ENCODE data around the gene TMEM87A. TPM values are rescaled to one million over a fixed set of nuclear protein-coding genes. Genes with fewer than 3 reads are reported as not detected.

The TMEM87A gene
- polyA plus RNA-seq, 2 donors: 23.9 to 39.6 TPM

DNA sequence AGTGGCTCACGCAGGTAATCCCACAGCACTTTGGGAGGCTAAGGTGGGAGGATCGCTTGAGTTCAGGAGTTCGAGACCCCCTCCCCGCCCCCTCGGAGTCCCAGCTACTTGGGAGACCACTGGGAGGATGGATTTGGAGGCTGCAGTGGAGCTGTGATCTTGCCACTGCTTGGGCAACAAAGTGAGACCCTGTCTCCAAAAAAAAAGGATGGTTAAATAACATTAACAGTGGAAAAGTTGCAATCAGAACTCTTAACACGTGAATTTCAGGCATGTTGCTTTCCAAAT, 1.4 kb upstream of the TMEM87A start:
- Histone ChIP-seq H3K36me3 (ENCODE audit: control insufficient read depth in 2 of 2, insufficient read depth in 2 of 2, low read length in 1 of 2) (peaks cover 0 to 2% of the 10 kb centered on the region in 2 donors), H3K27ac (ENCODE audit: low read depth in 2 of 2, low read length in 1 of 2) (peak overlapping the region; percentile 98 to 100), H3K4me1 (ENCODE audit: control insufficient read depth in 2 of 2, insufficient read depth in 2 of 2, low read length in 1 of 2) (no peaks in the 10 kb centered on the region), H3K4me3 (ENCODE audit: low read depth in 1 of 2, low read length in 2 of 2) (peak overlapping the region; percentile 74 to 93), H3K9me3 (ENCODE audit: control insufficient read depth in 2 of 2, insufficient read depth in 1 of 2, low read depth in 1 of 2, low read length in 1 of 2) (no peaks in the 10 kb centered on the region), H3K27me3 (ENCODE audit: control insufficient read depth in 1 of 2, insufficient read depth in 2 of 2, low read length in 2 of 2) (no peaks in the 10 kb centered on the region)
- 40 to 47% methylated on average over 6 of the region's 6 CpGs for WGBS, 2 donors

DNA sequence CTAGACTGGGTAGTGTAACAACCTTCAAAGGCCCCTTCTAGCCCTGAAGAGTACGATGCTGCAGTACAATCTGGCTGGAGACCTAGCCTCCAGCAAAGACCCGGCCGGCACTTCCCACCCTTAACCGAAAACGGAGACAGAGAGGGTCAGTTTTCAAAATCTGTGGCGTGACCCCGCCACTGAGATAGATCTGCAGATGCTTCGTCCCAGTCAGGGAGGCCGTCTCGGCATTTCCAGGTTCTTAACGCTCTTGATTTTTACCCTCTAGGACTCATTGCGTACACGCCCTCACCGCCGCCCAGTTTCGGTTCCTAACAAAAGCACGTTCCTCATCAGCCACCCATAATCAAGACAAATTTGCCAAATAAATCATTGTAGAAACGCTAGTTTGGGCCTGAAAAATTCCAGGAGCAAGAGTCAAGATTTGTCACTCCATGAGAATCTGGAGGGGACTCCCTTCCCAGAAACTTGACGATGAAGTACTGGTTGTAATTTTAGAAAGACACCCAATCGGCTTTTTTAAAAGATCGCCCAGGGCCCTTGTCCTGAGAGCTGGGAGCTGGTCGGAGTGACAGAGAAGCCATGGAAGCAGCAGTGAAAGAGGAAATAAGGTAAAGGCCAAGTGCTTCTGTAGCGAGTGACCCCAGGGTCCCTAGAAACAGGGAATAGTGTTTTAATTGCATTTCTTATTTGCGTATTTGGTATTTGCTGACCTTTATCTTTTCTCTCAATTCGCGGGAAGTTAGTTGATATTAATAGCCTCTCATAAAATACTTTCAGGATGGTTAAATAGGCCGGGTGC, 868 bp upstream of the TMEM87A start:
- Histone ChIP-seq H3K27ac (ENCODE audit: low read depth in 2 of 2, low read length in 1 of 2) (peak overlapping the region; percentile 98 to 100), H3K4me3 (ENCODE audit: low read depth in 1 of 2, low read length in 2 of 2) (peak overlapping the region; percentile 74 to 93), H3K9me3 (ENCODE audit: control insufficient read depth in 2 of 2, insufficient read depth in 1 of 2, low read depth in 1 of 2, low read length in 1 of 2) (no peaks in the 10 kb centered on the region), H3K36me3 (ENCODE audit: control insufficient read depth in 2 of 2, insufficient read depth in 2 of 2, low read length in 1 of 2) (peaks cover 0 to 2% of the 10 kb centered on the region in 2 donors), H3K27me3 (ENCODE audit: control insufficient read depth in 1 of 2, insufficient read depth in 2 of 2, low read length in 2 of 2) (no peaks in the 10 kb centered on the region), H3K4me1 (ENCODE audit: control insufficient read depth in 2 of 2, insufficient read depth in 2 of 2, low read length in 1 of 2) (no peaks in the 10 kb centered on the region)
- 3% methylated on average over 27 of the region's 27 CpGs for WGBS, 2 donors

DNA sequence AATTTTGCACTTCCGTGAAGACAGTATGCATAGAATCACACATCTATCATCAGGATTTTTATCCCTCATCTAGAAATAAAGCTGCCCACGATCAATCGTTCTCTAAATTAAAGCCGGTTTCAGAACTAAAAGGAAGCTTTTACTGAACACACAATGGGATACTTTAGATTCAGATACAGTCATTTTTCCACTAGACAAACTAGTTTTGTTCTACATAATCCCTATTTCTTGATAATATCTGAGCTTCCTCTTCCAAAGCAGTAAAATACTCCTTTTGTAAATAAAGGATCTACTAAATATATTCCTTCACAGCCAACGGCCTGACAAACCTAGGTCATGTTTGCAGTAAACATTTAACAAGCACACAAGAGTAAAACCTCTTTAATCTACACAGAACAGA, 2.2 kb downstream of the TMEM87A start:
- H3K27ac ChIP-seq (ENCODE audit: low read depth in 2 of 2, low read length in 1 of 2): peak overlapping the region in 1 of 2 donors; percentile 53
- no peaks in the 10 kb centered on the region for H3K9me3 ChIP-seq (ENCODE audit: control insufficient read depth in 2 of 2, insufficient read depth in 1 of 2, low read depth in 1 of 2, low read length in 1 of 2)
- H3K27me3 ChIP-seq (ENCODE audit: control insufficient read depth in 1 of 2, insufficient read depth in 2 of 2, low read length in 2 of 2): no peaks in the 10 kb centered on the region
- 40 to 41% methylated on average over 5 of the region's 5 CpGs for WGBS, 2 donors
- peak overlapping the region in 1 of 2 donors; percentile 22 for H3K4me3 ChIP-seq (ENCODE audit: low read depth in 1 of 2, low read length in 2 of 2)
- H3K36me3 ChIP-seq (ENCODE audit: control insufficient read depth in 2 of 2, insufficient read depth in 2 of 2, low read length in 1 of 2): no peaks in the 10 kb centered on the region
- no peaks in the 10 kb centered on the region for H3K4me1 ChIP-seq (ENCODE audit: control insufficient read depth in 2 of 2, insufficient read depth in 2 of 2, low read length in 1 of 2)

DNA sequence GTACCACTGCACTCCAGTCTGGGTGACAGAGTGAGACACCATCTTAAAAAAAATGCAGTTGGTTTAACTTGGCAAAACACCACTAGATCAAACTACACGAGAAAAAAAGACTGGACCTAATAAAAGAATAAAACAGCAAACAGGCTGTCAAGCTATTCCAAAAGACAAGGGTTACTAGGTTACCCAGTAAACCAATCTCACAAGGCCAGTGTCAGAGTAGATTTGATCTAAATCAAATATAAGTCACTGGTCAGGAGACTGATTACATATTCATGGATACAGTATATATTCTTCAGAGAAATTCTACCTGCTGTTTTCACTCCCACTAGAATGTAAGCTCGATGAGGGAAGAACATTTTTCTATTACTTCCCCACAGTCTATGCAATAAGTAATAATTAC, 2.7 kb downstream of the TMEM87A start:
- Histone ChIP-seq H3K4me1 (ENCODE audit: control insufficient read depth in 2 of 2, insufficient read depth in 2 of 2, low read length in 1 of 2) (no peaks in the 10 kb centered on the region), H3K27me3 (ENCODE audit: control insufficient read depth in 1 of 2, insufficient read depth in 2 of 2, low read length in 2 of 2) (no peaks in the 10 kb centered on the region), H3K4me3 (ENCODE audit: low read depth in 1 of 2, low read length in 2 of 2) (peak overlapping the region in 1 of 2 donors; percentile 22), H3K27ac (ENCODE audit: low read depth in 2 of 2, low read length in 1 of 2) (no peak overlapping the region), H3K36me3 (ENCODE audit: control insufficient read depth in 2 of 2, insufficient read depth in 2 of 2, low read length in 1 of 2) (no peaks in the 10 kb centered on the region), H3K9me3 (ENCODE audit: control insufficient read depth in 2 of 2, insufficient read depth in 1 of 2, low read depth in 1 of 2, low read length in 1 of 2) (no peaks in the 10 kb centered on the region)
- WGBS, 2 donors: 38 to 45% methylated on average over 2 of the region's 2 CpGs

DNA sequence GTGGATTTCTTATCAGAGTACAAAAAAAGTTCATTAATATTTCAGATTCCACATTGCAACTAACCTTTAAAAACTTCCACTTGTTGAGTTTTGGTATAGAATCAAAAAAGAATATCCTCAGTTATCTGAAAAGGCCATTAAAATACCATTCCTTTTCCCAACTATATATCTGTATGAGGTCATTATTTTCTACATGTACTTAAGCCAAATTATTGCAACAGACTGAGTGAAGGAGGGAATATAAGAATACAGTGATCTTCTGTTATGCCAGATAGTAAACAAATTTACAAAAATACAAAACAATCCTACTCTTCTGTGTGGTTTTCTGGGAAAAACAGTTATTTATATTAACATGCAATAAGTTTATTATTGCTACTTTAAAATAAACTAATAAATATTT, 5.9 kb downstream of the TMEM87A start:
- no peak overlapping the region for H3K4me3 ChIP-seq (ENCODE audit: low read depth in 1 of 2, low read length in 2 of 2)
- H3K36me3 ChIP-seq (ENCODE audit: control insufficient read depth in 2 of 2, insufficient read depth in 2 of 2, low read length in 1 of 2): peaks cover 0 to 7% of the 10 kb centered on the region in 2 donors
- no peak overlapping the region for H3K27ac ChIP-seq (ENCODE audit: low read depth in 2 of 2, low read length in 1 of 2)
- H3K4me1 ChIP-seq (ENCODE audit: control insufficient read depth in 2 of 2, insufficient read depth in 2 of 2, low read length in 1 of 2): no peaks in the 10 kb centered on the region
- no peaks in the 10 kb centered on the region for H3K27me3 ChIP-seq (ENCODE audit: control insufficient read depth in 1 of 2, insufficient read depth in 2 of 2, low read length in 2 of 2)
- no peaks in the 10 kb centered on the region for H3K9me3 ChIP-seq (ENCODE audit: control insufficient read depth in 2 of 2, insufficient read depth in 1 of 2, low read depth in 1 of 2, low read length in 1 of 2)

DNA sequence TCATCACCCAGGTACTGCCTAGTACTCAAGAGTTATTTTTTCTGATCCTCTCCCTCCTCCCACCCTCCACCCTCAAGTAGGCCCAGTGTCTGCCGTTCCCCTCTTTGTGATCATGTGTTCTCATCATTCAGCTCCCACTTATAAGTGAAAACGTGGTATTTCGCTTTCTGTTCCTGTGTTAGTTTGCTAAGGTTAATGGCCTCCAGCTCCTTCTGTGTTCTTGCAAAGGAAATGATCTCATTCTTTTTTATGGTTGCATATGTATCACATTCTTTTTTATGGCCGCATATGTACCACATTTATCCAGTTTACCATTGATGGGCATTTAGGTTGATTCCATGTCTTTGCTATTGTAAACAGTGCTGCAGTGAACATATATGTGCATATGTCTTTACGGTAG, 8.4 kb downstream of the TMEM87A start:
- H3K4me1 ChIP-seq (ENCODE audit: control insufficient read depth in 2 of 2, insufficient read depth in 2 of 2, low read length in 1 of 2): no peaks in the 10 kb centered on the region
- peaks cover 7 to 9% of the 10 kb centered on the region in 2 donors for H3K36me3 ChIP-seq (ENCODE audit: control insufficient read depth in 2 of 2, insufficient read depth in 2 of 2, low read length in 1 of 2)
- H3K27me3 ChIP-seq (ENCODE audit: control insufficient read depth in 1 of 2, insufficient read depth in 2 of 2, low read length in 2 of 2): no peaks in the 10 kb centered on the region
- WGBS, 2 donors: 91 to 94% methylated on average over 5 of the region's 5 CpGs
- no peaks in the 10 kb centered on the region for H3K9me3 ChIP-seq (ENCODE audit: control insufficient read depth in 2 of 2, insufficient read depth in 1 of 2, low read depth in 1 of 2, low read length in 1 of 2)
- no peak overlapping the region for H3K4me3 ChIP-seq (ENCODE audit: low read depth in 1 of 2, low read length in 2 of 2)
- no peak overlapping the region for H3K27ac ChIP-seq (ENCODE audit: low read depth in 2 of 2, low read length in 1 of 2)

DNA sequence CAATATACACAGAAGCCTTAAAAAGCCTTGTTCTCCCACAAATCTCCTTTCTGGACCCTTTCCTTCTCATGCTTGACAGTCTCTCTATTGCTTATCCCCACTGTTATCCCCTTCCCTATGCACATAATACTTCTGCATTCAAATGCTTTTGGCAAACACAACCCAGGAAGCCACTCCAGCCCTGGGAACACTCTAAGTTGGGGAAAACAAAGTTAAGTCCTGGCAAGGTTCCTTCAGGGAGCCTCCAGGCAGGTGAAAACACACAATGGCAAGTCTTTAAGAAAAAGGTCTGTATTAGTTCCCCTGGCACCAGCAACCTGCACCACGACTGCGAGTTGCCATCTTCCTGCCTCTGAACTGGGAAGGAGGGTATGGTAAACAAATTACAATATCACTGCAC, 19.9 kb downstream of the TMEM87A start:
- H3K4me3 ChIP-seq (ENCODE audit: low read depth in 1 of 2, low read length in 2 of 2): no peak overlapping the region
- 78 to 83% methylated on average over 2 of the region's 2 CpGs for WGBS, 2 donors
- peaks cover 3 to 9% of the 10 kb centered on the region in 2 donors for H3K36me3 ChIP-seq (ENCODE audit: control insufficient read depth in 2 of 2, insufficient read depth in 2 of 2, low read length in 1 of 2)
- H3K9me3 ChIP-seq (ENCODE audit: control insufficient read depth in 2 of 2, insufficient read depth in 1 of 2, low read depth in 1 of 2, low read length in 1 of 2): no peaks in the 10 kb centered on the region
- H3K27ac ChIP-seq (ENCODE audit: low read depth in 2 of 2, low read length in 1 of 2): no peak overlapping the region
- H3K4me1 ChIP-seq (ENCODE audit: control insufficient read depth in 2 of 2, insufficient read depth in 2 of 2, low read length in 1 of 2): no peaks in the 10 kb centered on the region
- H3K27me3 ChIP-seq (ENCODE audit: control insufficient read depth in 1 of 2, insufficient read depth in 2 of 2, low read length in 2 of 2): no peaks in the 10 kb centered on the region

DNA sequence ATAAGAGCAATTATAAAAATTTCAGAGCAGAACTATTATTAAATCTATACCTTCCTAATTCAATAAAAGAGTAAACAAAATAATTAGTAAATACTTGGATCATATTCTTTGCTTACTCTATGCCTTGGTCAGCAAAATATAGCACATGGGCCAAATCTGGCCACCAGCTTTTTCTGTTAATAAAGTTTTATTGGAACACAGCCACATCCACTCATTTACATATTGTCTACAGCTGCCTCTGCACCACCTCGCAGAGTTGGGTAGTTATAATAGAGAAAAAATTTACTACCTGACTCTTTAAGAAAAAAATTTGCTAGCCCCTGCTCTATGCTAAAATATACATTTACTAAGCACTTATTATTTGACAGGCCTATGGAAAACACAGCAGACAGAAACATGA, 32.4 kb downstream of the TMEM87A start:
- no peaks in the 10 kb centered on the region for H3K4me1 ChIP-seq (ENCODE audit: control insufficient read depth in 2 of 2, insufficient read depth in 2 of 2, low read length in 1 of 2)
- 95 to 96% methylated on average over 1 of the region's 1 CpG for WGBS, 2 donors
- peaks cover 0 to 5% of the 10 kb centered on the region in 2 donors for H3K36me3 ChIP-seq (ENCODE audit: control insufficient read depth in 2 of 2, insufficient read depth in 2 of 2, low read length in 1 of 2)
- no peaks in the 10 kb centered on the region for H3K9me3 ChIP-seq (ENCODE audit: control insufficient read depth in 2 of 2, insufficient read depth in 1 of 2, low read depth in 1 of 2, low read length in 1 of 2)
- no peak overlapping the region for H3K27ac ChIP-seq (ENCODE audit: low read depth in 2 of 2, low read length in 1 of 2)
- no peaks in the 10 kb centered on the region for H3K27me3 ChIP-seq (ENCODE audit: control insufficient read depth in 1 of 2, insufficient read depth in 2 of 2, low read length in 2 of 2)
- no peak overlapping the region for H3K4me3 ChIP-seq (ENCODE audit: low read depth in 1 of 2, low read length in 2 of 2)

DNA sequence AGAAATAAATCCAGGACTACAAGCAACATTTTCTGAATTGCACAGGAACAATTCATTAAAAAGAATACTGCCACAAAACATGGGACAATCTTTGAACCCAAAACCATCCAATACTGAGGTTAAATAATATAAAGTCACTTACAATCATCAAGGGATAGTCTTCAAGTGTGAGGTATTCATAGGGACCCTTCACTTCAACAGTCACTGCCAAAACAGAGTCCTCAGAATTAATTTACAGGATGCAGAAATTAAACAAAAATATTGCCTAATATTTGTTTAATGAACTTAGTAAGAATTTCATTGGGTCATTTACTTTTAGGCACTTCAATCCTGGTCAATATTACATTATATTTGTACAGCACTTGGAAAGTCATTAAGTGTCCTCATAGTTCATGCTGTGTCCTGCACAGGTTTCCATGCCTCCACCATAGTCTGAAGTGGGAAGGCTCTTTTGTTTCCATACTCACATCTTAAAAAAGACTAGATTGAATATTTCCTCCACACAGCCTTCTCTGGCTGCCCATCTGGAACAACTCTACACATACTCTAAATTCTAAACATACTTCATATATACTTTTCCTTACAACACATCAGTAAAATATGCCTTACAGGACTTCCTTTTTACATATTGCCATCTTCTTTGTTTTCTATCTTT, 33.6 kb downstream of the TMEM87A start:
- H3K36me3 ChIP-seq (ENCODE audit: control insufficient read depth in 2 of 2, insufficient read depth in 2 of 2, low read length in 1 of 2): peaks cover 0 to 5% of the 10 kb centered on the region in 2 donors

DNA sequence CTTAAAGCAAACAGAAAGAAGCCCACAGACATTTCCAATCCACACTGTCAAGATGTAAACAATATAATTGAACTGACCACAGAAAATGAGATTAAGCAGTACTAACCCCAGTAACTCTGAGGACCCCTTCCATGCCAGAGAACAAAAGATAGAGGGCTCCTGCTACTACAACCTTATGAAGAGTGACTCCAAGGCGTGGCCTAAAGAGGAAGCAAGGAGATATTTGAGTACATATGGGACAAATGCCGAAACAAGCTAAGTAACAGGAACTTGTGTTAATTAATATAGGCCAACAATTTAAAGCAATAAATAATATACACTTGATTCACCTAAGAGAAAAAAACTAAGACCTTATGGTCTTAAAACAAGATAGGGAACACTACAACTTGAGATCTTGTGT, 40.1 kb downstream of the TMEM87A start:
- H3K27ac ChIP-seq (ENCODE audit: low read depth in 2 of 2, low read length in 1 of 2): no peak overlapping the region
- H3K4me1 ChIP-seq (ENCODE audit: control insufficient read depth in 2 of 2, insufficient read depth in 2 of 2, low read length in 1 of 2): no peaks in the 10 kb centered on the region
- 86 to 93% methylated on average over 2 of the region's 2 CpGs for WGBS, 2 donors
- H3K27me3 ChIP-seq (ENCODE audit: control insufficient read depth in 1 of 2, insufficient read depth in 2 of 2, low read length in 2 of 2): no peaks in the 10 kb centered on the region
- no peak overlapping the region for H3K4me3 ChIP-seq (ENCODE audit: low read depth in 1 of 2, low read length in 2 of 2)
- peaks cover 4 to 7% of the 10 kb centered on the region in 2 donors for H3K36me3 ChIP-seq (ENCODE audit: control insufficient read depth in 2 of 2, insufficient read depth in 2 of 2, low read length in 1 of 2)
- no peaks in the 10 kb centered on the region for H3K9me3 ChIP-seq (ENCODE audit: control insufficient read depth in 2 of 2, insufficient read depth in 1 of 2, low read depth in 1 of 2, low read length in 1 of 2)

More for the DNA sequence above, 33.6 kb downstream of the TMEM87A start:
- no peak overlapping the region for H3K4me3 ChIP-seq (ENCODE audit: low read depth in 1 of 2, low read length in 2 of 2)
- H3K27ac ChIP-seq (ENCODE audit: low read depth in 2 of 2, low read length in 1 of 2): no peak overlapping the region
- H3K4me1 ChIP-seq (ENCODE audit: control insufficient read depth in 2 of 2, insufficient read depth in 2 of 2, low read length in 1 of 2): no peaks in the 10 kb centered on the region
- H3K9me3 ChIP-seq (ENCODE audit: control insufficient read depth in 2 of 2, insufficient read depth in 1 of 2, low read depth in 1 of 2, low read length in 1 of 2): no peaks in the 10 kb centered on the region
- H3K27me3 ChIP-seq (ENCODE audit: control insufficient read depth in 1 of 2, insufficient read depth in 2 of 2, low read length in 2 of 2): no peaks in the 10 kb centered on the region

All from esophagus (tissue), 2 donors.